OCI-LY7 (cell line): Measurements from ENCODE around the gene TJP1. TPM values are rescaled to one million over a fixed set of nuclear protein-coding genes. Genes with fewer than 3 reads are reported as not detected.

Source experiments
- BruUV-seq: library from RNA; stranded (reverse); fragments of 400-500 nt; replicated peaks from 2 replicates; lab custom pipeline; 2021; lab: Mats Ljungman, UMichigan
- CTCF ChIA-PET: fragments of 300-600 bp; sonication (Branson Sonifier 250); formaldehyde crosslinking; loops from one replicate; lab custom pipeline; 2022; ENCODE audit warnings: antibody characterized with exemption; ENCODE audit not compliant: unreplicated experiment; lab: Charles Lee
- POLR2A ChIA-PET: fragments of 300-600 bp; sonication (Branson Sonifier 250); formaldehyde crosslinking; loops from one replicate; lab custom pipeline; 2022; ENCODE audit warnings: antibody characterized with exemption; lab: Charles Lee
- DNase-seq: peaks from one replicate; pipeline ENCODE4 v3.0.0-alpha.2; 2015; ENCODE audit warnings: low spot score
- H2AFZ ChIP-seq: fragments of 200-600 bp; sonication (generic), shearing (Covaris generic); 2 replicates; pipeline ENCODE4 v1.6.1; 2014; ENCODE audit warnings: mild to moderate bottlenecking, antibody characterized with exemption, low read length, moderate library complexity
- H3K27ac ChIP-seq: fragments of 200-600 bp; sonication (generic); 2 replicates; pipeline ENCODE4 v1.5.1; 2014; ENCODE audit warnings: mixed run types, low read depth, mild to moderate bottlenecking, moderate library complexity, low read length, inconsistent platforms; ENCODE audit not compliant: poor library complexity, severe bottlenecking
- H3K36me3 ChIP-seq: fragments of 200-600 bp; sonication (generic); 2 replicates; pipeline ENCODE4 v1.6.1; 2014; ENCODE audit warnings: mild to moderate bottlenecking, antibody characterized with exemption, low read length, moderate library complexity, mixed read lengths; ENCODE audit not compliant: insufficient read depth
- H3K4me1 ChIP-seq: fragments of 200-600 bp; sonication (generic); 2 replicates; pipeline ENCODE4 v1.5.1; 2014; ENCODE audit warnings: mild to moderate bottlenecking, low read length; ENCODE audit not compliant: insufficient read depth, poor library complexity, severe bottlenecking
- H3K4me2 ChIP-seq: fragments of 200-600 bp; sonication (generic); 2 replicates; pipeline ENCODE4 v1.6.1; 2014; ENCODE audit warnings: mild to moderate bottlenecking, low read length
- H3K4me3 ChIP-seq: fragments of 200-600 bp; sonication (generic); 2 replicates; pipeline ENCODE4 v1.5.1; 2014; ENCODE audit warnings: mild to moderate bottlenecking, low read depth, low read length; ENCODE audit not compliant: poor library complexity, severe bottlenecking
- H3K79me2 ChIP-seq: fragments of 200-600 bp; sonication (generic); 2 replicates; pipeline ENCODE4 v1.6.1; 2016; ENCODE audit warnings: low read depth, mild to moderate bottlenecking, low read length, moderate library complexity, mixed read lengths; ENCODE audit not compliant: insufficient read depth
- H3K9me2 ChIP-seq: fragments of 200-600 bp; sonication (generic); 2 replicates; pipeline ENCODE4 v1.6.1; 2016; ENCODE audit warnings: mild to moderate bottlenecking, low read length, mixed read lengths; ENCODE audit not compliant: insufficient read depth
- H3K9me3 ChIP-seq: fragments of 200-600 bp; sonication (generic); 2 replicates; pipeline ENCODE4 v1.6.1; 2014; ENCODE audit warnings: mild to moderate bottlenecking, mixed run types, low read length, mixed read lengths
- H4K20me1 ChIP-seq: fragments of 200-600 bp; sonication (generic); 2 replicates; pipeline ENCODE4 v1.6.1; 2014; ENCODE audit warnings: mild to moderate bottlenecking, antibody characterized with exemption, low read length, moderate library complexity, mixed read lengths; ENCODE audit not compliant: insufficient read depth
- CTCF ChIP-seq: fragments of 200-600 bp; sonication (generic); conservative IDR thresholded peaks from 2 replicates; pipeline ENCODE4 v1.5.1; 2014; ENCODE audit warnings: mild to moderate bottlenecking, antibody characterized with exemption, low read length, moderate library complexity, mixed read lengths
- EZH2phosphoT487 ChIP-seq: fragments of 200-600 bp; sonication (generic); IDR thresholded peaks from 2 replicates; pipeline ENCODE4 v1.6.1; 2018; ENCODE audit warnings: low read depth, borderline replicate concordance, mild to moderate bottlenecking, mixed run types, antibody characterized with exemption, low read length, moderate library complexity, mixed read lengths
- intact Hi-C: fragments of 100-400 bp; cut with micrococcal nuclease; formaldehyde crosslinking; loops from one replicate; pipeline ENCODE4 v1.10.0; 2022; ENCODE audit not compliant: unreplicated experiment
- total RNA-seq, 2 experiments: library from RNA; depleted of rRNA in 1 of 2; stranded (reverse); fragments of >200 nt in 1 of 2; shearing (Covaris generic) in 1 of 2; gene quantifications; 2 replicates each; pipeline ENCODE4 v1.2.3, GENCODE V29; 2014 to 2022

The TJP1 gene
- total RNA-seq, 2 experiments from 2014 or later, result 0.19 to 0.32 TPM

GRCh38 chr15:29826908-29827820 lies 4.9 kb upstream of the TJP1 start:
- no peak overlapping the region for H3K4me3 ChIP-seq
- no TSS peak for BruUV-seq
- POLR2A ChIA-PET, result interaction anchor here (0.9 kb wide), 1 partner anchor 25 kb away, joined by 4 read pairs; no protein-coding TSS in a partner anchor

DNA sequence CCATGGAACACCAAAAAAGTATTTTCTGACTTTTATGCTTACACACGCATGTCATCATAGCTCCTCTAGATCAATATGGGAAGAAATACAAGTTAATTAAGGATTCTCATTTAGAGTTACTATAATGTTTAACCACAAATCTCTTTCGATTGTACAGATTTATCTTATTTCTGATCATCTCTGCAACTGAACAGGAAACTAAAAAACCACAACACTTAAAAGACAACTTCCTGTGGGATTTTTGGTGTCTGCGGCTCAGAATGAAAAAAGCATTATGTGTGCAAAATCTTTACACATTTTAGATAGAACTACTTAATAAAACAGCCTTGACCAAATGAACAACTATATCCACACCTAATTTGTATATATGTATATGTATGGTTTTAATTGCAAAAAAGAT lies 3.0 kb upstream of the TJP1 start:
- Histone ChIP-seq H3K79me2 (no peaks in the 10 kb centered on the region), H3K27ac (no peak overlapping the region), H3K9me3 (no peaks in the 10 kb centered on the region), H2AFZ (no peak overlapping the region), H3K4me3 (peak overlapping the region; percentile 34), H3K36me3 (no peaks in the 10 kb centered on the region), H3K4me2 (peak overlapping the region; percentile 62), H3K4me1 (peaks cover 15% of the 10 kb centered on the region), H4K20me1 (peaks cover 7% of the 10 kb centered on the region; the same call in 1 of the 2 replicates), H3K9me2 (no peaks in the 10 kb centered on the region)
- BruUV-seq, result no TSS peak
- TF ChIP-seq EZH2phosphoT487 (no peak), CTCF (no peak)
- POLR2A ChIA-PET, result interaction anchor here (0.6 kb wide), 1 partner anchor 14 kb away, joined by 3 read pairs; no protein-coding TSS in a partner anchor
- peak; percentile 42 for DNase-seq
- CTCF ChIA-PET, result no interaction called here
- intact Hi-C loops, result no loop called here

More at GRCh38 chr15:29826908-29827820, 4.9 kb upstream of the TJP1 start:
- no peaks in the 10 kb centered on the region for H3K36me3 ChIP-seq
- H4K20me1 ChIP-seq, result peaks cover 7% of the 10 kb centered on the region; the same call in 1 of the 2 replicates
- CTCF ChIA-PET, result no interaction called here
- no peaks in the 10 kb centered on the region for H3K79me2 ChIP-seq
- H3K4me2 ChIP-seq, result no peak overlapping the region
- no peak for DNase-seq
- H3K27ac ChIP-seq, result no peak overlapping the region
- no peak overlapping the region for H2AFZ ChIP-seq
- TF ChIP-seq CTCF (no peak), EZH2phosphoT487 (no peak)
- peaks cover 15% of the 10 kb centered on the region for H3K4me1 ChIP-seq
- no peaks in the 10 kb centered on the region for H3K9me3 ChIP-seq
- H3K9me2 ChIP-seq, result no peaks in the 10 kb centered on the region
- intact Hi-C loops, result no loop called here
